ENCODE results near the gene ACBD4.

DNA sequence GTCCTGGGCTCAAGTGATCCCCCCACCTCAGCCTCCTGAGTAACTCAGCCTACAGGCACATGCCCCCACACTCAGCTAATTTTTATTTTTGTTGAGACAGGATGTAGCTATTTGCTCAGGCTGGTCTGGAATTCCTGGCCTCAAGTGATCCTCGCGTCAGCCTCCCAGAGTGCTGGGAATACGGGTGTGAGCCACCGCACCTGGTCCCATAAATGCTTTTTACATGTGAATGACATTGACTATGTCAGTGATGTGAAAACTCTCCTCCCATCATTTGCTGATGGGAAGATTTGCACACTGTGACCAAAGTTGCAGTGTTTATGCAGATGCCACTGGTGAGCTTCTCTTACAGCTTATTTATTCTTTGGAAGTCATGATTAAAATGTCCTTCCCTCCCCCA, 18.2 kb upstream of the ACBD4 start:
- no peak for TF ChIP-seq CTCF (IDR thresholded peaks at IDR 0.05; ENCODE audit: low read depth, low read length, poor library complexity, severe bottlenecking)
- no peak for TF ChIP-seq EZH2phosphoT487 (IDR thresholded peaks at IDR 0.05; ENCODE audit: borderline replicate concordance, low read length)

Measured in DOHH2 (cell line).